GM12878 (cell line): Measurements from ENCODE around the gene AK8. TPM values are rescaled to one million over a fixed set of nuclear protein-coding genes. Genes with fewer than 3 reads are reported as not detected.

Source experiments
- ATAC-seq: fragments of 200-7000 bp; cut with Tn5 transposase; 3 replicates; pipeline ENCODE4 v1.9.1; 2020; ENCODE audit warnings: mild to moderate bottlenecking, moderate library complexity
- BruUV-seq: library from RNA; stranded (reverse); fragments of 400-500 nt; replicated peaks from 2 replicates; lab custom pipeline; 2021; lab: Mats Ljungman, UMichigan
- CTCF ChIA-PET: fragments of 300-600 bp; sonication (Branson Sonifier 250); formaldehyde crosslinking; extraction: SDS; loops from one replicate; lab custom pipeline; 2021; ENCODE audit warnings: inconsistent platforms; lab: Yijun Ruan, JAX
- POLR2A ChIA-PET: fragments of 350-600 bp; formaldehyde crosslinking; extraction: SDS; loops from one replicate; lab custom pipeline; 2021; ENCODE audit warnings: inconsistent platforms; lab: Charles Lee
- RAD21 ChIA-PET: fragments of 300-600 bp; sonication (Branson Sonifier 250); formaldehyde crosslinking; loops from one replicate; lab custom pipeline; 2023; ENCODE audit warnings: antibody characterized with exemption; ENCODE audit not compliant: unreplicated experiment; lab: Charles Lee
- SMC1A ChIA-PET: fragments of 300-600 bp; sonication (Branson Sonifier 250); formaldehyde crosslinking; loops from one replicate; lab custom pipeline; 2023; ENCODE audit not compliant: unreplicated experiment, uncharacterized antibody; lab: Charles Lee
- DNase-seq: peaks from one replicate; pipeline ENCODE4 v3.0.0-alpha.2; 2011; ENCODE audit warnings: low read depth, low spot score
- FAIRE-seq: peaks from 3 replicates; lab custom pipeline; 2011; peaks lifted over from hg19 to GRCh38; lab: Jason Lieb, UNC
- H2AFZ ChIP-seq: 2 replicates; pipeline ENCODE4 v1.6.0; 2011; ENCODE audit warnings: low read depth, low read length, control low read depth; ENCODE audit not compliant: control insufficient read depth
- H3K27ac ChIP-seq: 2 replicates; pipeline ENCODE4 v1.5.1; 2011; ENCODE audit warnings: control low read depth; ENCODE audit not compliant: control insufficient read depth, insufficient read depth
- H3K27me3 ChIP-seq, 2 experiments: replicated peaks in 1 of 2; 2 replicates each; pipeline versions ENCODE4 v1.6.0 to v1.6.1; 2011; ENCODE audit warnings: low read length in 1 of 2; ENCODE audit not compliant: control insufficient read depth in 2 of 2, insufficient read depth in 2 of 2
- H3K36me3 ChIP-seq, 2 experiments: 2 replicates each; pipeline ENCODE4 v1.5.1; 2011; ENCODE audit warnings: low read length in 1 of 2; ENCODE audit not compliant: control insufficient read depth in 2 of 2, insufficient read depth in 2 of 2
- H3K4me1 ChIP-seq: 2 replicates; pipeline ENCODE4 v1.6.1; 2011; ENCODE audit warnings: mild to moderate bottlenecking, low read length, moderate library complexity, mixed read lengths; ENCODE audit not compliant: control insufficient read depth, insufficient read depth
- H3K4me2 ChIP-seq: 2 replicates; pipeline ENCODE4 v1.6.0; 2011; ENCODE audit warnings: control low read depth; ENCODE audit not compliant: control insufficient read depth, insufficient read depth
- H3K4me3 ChIP-seq: fragments of 200-600 bp; sonication (generic); 2 replicates; pipeline ENCODE4 v1.5.1; 2016
- H3K79me2 ChIP-seq: 2 replicates; pipeline ENCODE4 v1.6.0; 2011; ENCODE audit warnings: low read length; ENCODE audit not compliant: control insufficient read depth, insufficient read depth
- H3K9ac ChIP-seq: 2 replicates; pipeline ENCODE4 v1.8.0; 2011; ENCODE audit warnings: low read length, control low read depth, mixed read lengths; ENCODE audit not compliant: control insufficient read depth, insufficient read depth
- H3K9me3 ChIP-seq: replicated peaks from 3 replicates; pipeline ENCODE4 v1.5.1; 2011; ENCODE audit warnings: mild to moderate bottlenecking, low read length; ENCODE audit not compliant: control insufficient read depth, insufficient read depth
- H4K20me1 ChIP-seq: 2 replicates; pipeline ENCODE4 v1.6.0; 2011; ENCODE audit not compliant: control insufficient read depth, insufficient read depth
- BACH1 ChIP-seq: fragments of 450-650 bp; IDR thresholded peaks from 2 replicates; pipeline ENCODE4 v1.6.1; 2017; ENCODE audit warnings: mild to moderate bottlenecking, borderline replicate concordance
- BCL11A ChIP-seq: IDR thresholded peaks from 2 replicates; pipeline ENCODE4 v1.6.1; 2011; ENCODE audit warnings: low read depth, low read length
- CBFB ChIP-seq: IDR thresholded peaks from 2 replicates; pipeline ENCODE4 v1.6.1; 2016; ENCODE audit warnings: antibody characterized with exemption, low read depth
- MYB ChIP-seq: fragments of 150-350 bp; IDR thresholded peaks from 2 replicates; pipeline ENCODE4 v1.6.1; 2014; ENCODE audit warnings: mild to moderate bottlenecking, low read depth, low read length, borderline replicate concordance
- SMARCA5 ChIP-seq: fragments of 450-650 bp; IDR thresholded peaks from 2 replicates; pipeline ENCODE4 v1.6.1; 2017; ENCODE audit warnings: mild to moderate bottlenecking
- SUPT20H ChIP-seq: IDR thresholded peaks from 2 replicates; pipeline ENCODE4 v1.6.1; 2011; ENCODE audit warnings: low read depth, mild to moderate bottlenecking, low read length, moderate library complexity, borderline replicate concordance; ENCODE audit not compliant: control insufficient read depth
- TBL1XR1 ChIP-seq: IDR thresholded peaks from 2 replicates; pipeline ENCODE4 v1.6.1; 2012; ENCODE audit warnings: low read depth, low read length, improper control_type of control experiment
- WRNIP1 ChIP-seq: IDR thresholded peaks from 2 replicates; pipeline ENCODE4 v1.6.1; 2011; ENCODE audit warnings: low read depth, low read length, improper control_type of control experiment, borderline replicate concordance
- YBX1 ChIP-seq: fragments of 450-650 bp; IDR thresholded peaks from 2 replicates; pipeline ENCODE4 v1.6.1; 2016; ENCODE audit warnings: antibody characterized with exemption
- ZNF622 ChIP-seq: fragments of 450-650 bp; IDR thresholded peaks from 2 replicates; pipeline ENCODE4 v1.6.1; 2017; ENCODE audit warnings: mild to moderate bottlenecking, inconsistent platforms
- WGBS: methylation state at CpG from one replicate; pipeline ENCODE4 v1.1.6; 2016; ENCODE audit warnings: low lambda C conversion rate; ENCODE audit not compliant: insufficient replicate concordance, insufficient coverage; ENCODE audit errors: missing lambda C conversion rate; 5-methylcytosine and 5-hydroxymethylcytosine counted together
- in situ Hi-C: fragments of 300-500 bp; cut with MboI; formaldehyde crosslinking; loops from 9 replicates; pipeline ENCODE4 v1.14.3; 2018; ENCODE audit warnings: mixed read lengths
- intact Hi-C: fragments of 100-400 bp; cut with micrococcal nuclease; formaldehyde crosslinking; loops from one replicate; pipeline ENCODE4 v1.14.2; 2022; ENCODE audit not compliant: unreplicated experiment
- polyA plus RNA-seq, 11 experiments: library from polyadenylated mRNA; depleted of rRNA in 4 of 11; unstranded in 6 of 11; stranded (reverse) in 5 of 11; fragments of >200 nt; fragmentation: Nextera tagmentation in 4 of 11; fragmentation: Illumina TruSeq in 1 of 11; extraction: Ambion mirVana in 4 of 11; extraction: Trizol in 1 of 11; gene quantifications; 1 replicate in 1 of 11; 2 replicates in 10 of 11; pipeline versions ENCODE4 v1.2.1 to v1.2.3, GENCODE V29; 2011 to 2016; ENCODE audit warnings: inconsistent platforms in 2 of 11, missing spikeins in 2 of 11, low read depth in 1 of 11
- total RNA-seq, 4 experiments: library from RNA; depleted of rRNA in 3 of 4; stranded (reverse); fragments of >200 nt in 3 of 4; fragmentation: Illumina TruSeq in 1 of 4; extraction: Trizol in 1 of 4; gene quantifications; 2 replicates each; pipeline versions ENCODE4 v1.2.1 to v1.2.3, GENCODE V29; 2013 to 2021
- TF ChIP-seq, protein P1 (sequence below): IDR thresholded peaks from 2 replicates; pipeline ENCODE4 v1.6.1; 2011; ENCODE audit warnings: borderline replicate concordance, low read depth, mild to moderate bottlenecking, moderate library complexity, low read length; ENCODE audit not compliant: insufficient read depth, poor library complexity, severe bottlenecking
- TF ChIP-seq, protein P2 (sequence below): fragments of 150-350 bp; IDR thresholded peaks from 2 replicates; pipeline ENCODE4 v1.6.1; 2014; ENCODE audit warnings: mild to moderate bottlenecking, low read depth, low read length
- TF ChIP-seq, protein P3 (sequence below): fragments of 450-650 bp; IDR thresholded peaks from 2 replicates; pipeline ENCODE4 v1.6.1; 2014; ENCODE audit warnings: mild to moderate bottlenecking
- TF ChIP-seq, protein P4 (sequence below): IDR thresholded peaks from 2 replicates; pipeline ENCODE4 v1.6.1; 2012; ENCODE audit warnings: low read depth, low read length, improper control_type of control experiment
- TF ChIP-seq, protein P5 (sequence below): fragments of 450-650 bp; IDR thresholded peaks from 2 replicates; pipeline ENCODE4 v1.6.1; 2017; ENCODE audit warnings: mild to moderate bottlenecking, moderate library complexity

The AK8 gene
- total and polyA plus RNA-seq, 10 of the 15 experiments (the other 5 are each of a cell fraction or from before 2014, with no cell fraction given), result 0.03 to 0.12 (median 0.06) TPM; not detected in 5

DNA sequence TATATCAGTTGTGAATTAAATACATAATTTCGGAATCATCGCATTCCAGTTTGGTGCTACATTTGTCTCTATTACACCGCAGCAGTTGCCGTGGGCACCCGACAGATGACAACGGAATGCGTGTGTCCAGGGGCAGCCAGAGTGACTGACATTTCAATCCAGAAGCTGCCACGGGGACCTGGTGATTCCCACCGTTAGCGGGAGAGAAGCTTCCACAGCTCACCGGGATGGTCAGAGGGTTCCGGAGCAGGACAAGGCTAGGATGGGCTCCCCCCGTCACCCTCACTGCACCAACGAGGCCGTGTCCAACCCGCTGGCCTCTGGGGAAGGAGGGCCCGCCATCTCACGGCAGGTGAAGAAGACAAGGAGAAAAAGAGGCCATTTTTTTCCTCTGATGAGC is 121.1 kb downstream of the AK8 start (continued):
- TF ChIP-seq, protein P1, sequence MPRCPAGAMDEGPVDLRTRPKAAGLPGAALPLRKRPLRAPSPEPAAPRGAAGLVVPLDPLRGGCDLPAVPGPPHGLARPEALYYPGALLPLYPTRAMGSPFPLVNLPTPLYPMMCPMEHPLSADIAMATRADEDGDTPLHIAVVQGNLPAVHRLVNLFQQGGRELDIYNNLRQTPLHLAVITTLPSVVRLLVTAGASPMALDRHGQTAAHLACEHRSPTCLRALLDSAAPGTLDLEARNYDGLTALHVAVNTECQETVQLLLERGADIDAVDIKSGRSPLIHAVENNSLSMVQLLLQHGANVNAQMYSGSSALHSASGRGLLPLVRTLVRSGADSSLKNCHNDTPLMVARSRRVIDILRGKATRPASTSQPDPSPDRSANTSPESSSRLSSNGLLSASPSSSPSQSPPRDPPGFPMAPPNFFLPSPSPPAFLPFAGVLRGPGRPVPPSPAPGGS, result no peak
- TF ChIP-seq, protein P2, sequence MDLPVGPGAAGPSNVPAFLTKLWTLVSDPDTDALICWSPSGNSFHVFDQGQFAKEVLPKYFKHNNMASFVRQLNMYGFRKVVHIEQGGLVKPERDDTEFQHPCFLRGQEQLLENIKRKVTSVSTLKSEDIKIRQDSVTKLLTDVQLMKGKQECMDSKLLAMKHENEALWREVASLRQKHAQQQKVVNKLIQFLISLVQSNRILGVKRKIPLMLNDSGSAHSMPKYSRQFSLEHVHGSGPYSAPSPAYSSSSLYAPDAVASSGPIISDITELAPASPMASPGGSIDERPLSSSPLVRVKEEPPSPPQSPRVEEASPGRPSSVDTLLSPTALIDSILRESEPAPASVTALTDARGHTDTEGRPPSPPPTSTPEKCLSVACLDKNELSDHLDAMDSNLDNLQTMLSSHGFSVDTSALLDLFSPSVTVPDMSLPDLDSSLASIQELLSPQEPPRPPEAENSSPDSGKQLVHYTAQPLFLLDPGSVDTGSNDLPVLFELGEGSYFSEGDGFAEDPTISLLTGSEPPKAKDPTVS, result no peak
- TF ChIP-seq, protein P3, sequence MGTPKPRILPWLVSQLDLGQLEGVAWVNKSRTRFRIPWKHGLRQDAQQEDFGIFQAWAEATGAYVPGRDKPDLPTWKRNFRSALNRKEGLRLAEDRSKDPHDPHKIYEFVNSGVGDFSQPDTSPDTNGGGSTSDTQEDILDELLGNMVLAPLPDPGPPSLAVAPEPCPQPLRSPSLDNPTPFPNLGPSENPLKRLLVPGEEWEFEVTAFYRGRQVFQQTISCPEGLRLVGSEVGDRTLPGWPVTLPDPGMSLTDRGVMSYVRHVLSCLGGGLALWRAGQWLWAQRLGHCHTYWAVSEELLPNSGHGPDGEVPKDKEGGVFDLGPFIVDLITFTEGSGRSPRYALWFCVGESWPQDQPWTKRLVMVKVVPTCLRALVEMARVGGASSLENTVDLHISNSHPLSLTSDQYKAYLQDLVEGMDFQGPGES, result no peak
- TF ChIP-seq YBX1, result no peak
- TF ChIP-seq, protein P4, sequence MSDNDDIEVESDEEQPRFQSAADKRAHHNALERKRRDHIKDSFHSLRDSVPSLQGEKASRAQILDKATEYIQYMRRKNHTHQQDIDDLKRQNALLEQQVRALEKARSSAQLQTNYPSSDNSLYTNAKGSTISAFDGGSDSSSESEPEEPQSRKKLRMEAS, result no peak

DNA sequence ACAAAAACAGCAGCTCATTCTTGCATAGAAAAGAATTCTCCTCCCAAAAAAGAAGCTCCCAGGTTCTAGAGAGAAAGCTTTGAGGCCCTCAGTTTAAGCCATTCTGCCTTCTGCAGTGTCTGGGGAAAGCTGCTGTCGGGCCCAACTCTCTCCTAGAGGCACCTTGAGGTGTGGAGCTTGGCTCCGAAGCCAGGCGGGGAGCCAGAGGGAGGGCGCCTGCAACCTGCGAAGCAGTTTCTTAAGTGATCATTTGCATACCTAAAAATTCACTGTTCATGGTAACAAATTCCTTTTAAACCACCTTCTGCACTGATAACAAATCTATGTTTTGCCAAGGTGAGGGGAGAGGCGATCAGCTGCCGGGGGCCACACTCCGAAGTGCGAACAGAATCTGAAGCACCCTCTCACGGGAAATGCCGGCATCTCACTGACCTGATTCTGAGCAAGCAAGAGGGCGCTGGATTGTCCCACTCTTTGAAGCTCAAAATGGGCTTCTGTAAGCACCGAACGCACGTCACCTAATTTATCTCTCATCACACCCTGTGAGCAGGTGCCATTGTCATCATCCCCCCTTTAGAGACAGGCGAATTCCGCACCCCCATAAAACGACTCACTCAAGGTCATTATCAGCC is 121.8 kb downstream of the AK8 start:
- no peak overlapping the region for H3K9ac ChIP-seq
- FAIRE-seq, result no peak
- no peak overlapping the region for H3K27ac ChIP-seq
- no peaks in the 10 kb centered on the region for H3K4me1 ChIP-seq
- ChIA-PET RAD21 (no interaction called here), CTCF (interaction anchor here (1.7 kb wide), 1 partner anchor 13 kb away, joined by 5 read pairs; no protein-coding TSS in a partner anchor), POLR2A (no interaction called here), SMC1A (interaction anchor here (1.1 kb wide), 1 partner anchor 280 kb away, joined by 3 read pairs; no protein-coding TSS in a partner anchor)
- no TSS peak for BruUV-seq
- no peak overlapping the region for H2AFZ ChIP-seq
- no peak for DNase-seq
- no peak overlapping the region for H3K4me3 ChIP-seq
- no peaks in the 10 kb centered on the region for H3K9me3 ChIP-seq
- no peaks in the 10 kb centered on the region for H4K20me1 ChIP-seq
- H3K4me2 ChIP-seq, result no peak overlapping the region
- in situ Hi-C loops, result no loop called here
- no peaks in the 10 kb centered on the region for H3K36me3 ChIP-seq
- WGBS, result 60% methylated on average over 18 of the region's 18 CpGs
- peaks cover 2% of the 10 kb centered on the region in 2 experiments; a peak in 1 of 4 replicates for H3K27me3 ChIP-seq
- intact Hi-C loops, result no loop called here
- ATAC-seq, result no peak
- no peaks in the 10 kb centered on the region for H3K79me2 ChIP-seq
- TF ChIP-seq BCL11A, result no peak
- no peak for TF ChIP-seq SMARCA5
- TF ChIP-seq CBFB, result no peak
- TF ChIP-seq ZNF622, result no peak
- TF ChIP-seq WRNIP1, result no peak
- no peak for TF ChIP-seq SUPT20H
- TF ChIP-seq MYB, result no peak
- no peak for TF ChIP-seq BACH1
- TF ChIP-seq TBL1XR1, result no peak
- TF ChIP-seq, protein P5, sequence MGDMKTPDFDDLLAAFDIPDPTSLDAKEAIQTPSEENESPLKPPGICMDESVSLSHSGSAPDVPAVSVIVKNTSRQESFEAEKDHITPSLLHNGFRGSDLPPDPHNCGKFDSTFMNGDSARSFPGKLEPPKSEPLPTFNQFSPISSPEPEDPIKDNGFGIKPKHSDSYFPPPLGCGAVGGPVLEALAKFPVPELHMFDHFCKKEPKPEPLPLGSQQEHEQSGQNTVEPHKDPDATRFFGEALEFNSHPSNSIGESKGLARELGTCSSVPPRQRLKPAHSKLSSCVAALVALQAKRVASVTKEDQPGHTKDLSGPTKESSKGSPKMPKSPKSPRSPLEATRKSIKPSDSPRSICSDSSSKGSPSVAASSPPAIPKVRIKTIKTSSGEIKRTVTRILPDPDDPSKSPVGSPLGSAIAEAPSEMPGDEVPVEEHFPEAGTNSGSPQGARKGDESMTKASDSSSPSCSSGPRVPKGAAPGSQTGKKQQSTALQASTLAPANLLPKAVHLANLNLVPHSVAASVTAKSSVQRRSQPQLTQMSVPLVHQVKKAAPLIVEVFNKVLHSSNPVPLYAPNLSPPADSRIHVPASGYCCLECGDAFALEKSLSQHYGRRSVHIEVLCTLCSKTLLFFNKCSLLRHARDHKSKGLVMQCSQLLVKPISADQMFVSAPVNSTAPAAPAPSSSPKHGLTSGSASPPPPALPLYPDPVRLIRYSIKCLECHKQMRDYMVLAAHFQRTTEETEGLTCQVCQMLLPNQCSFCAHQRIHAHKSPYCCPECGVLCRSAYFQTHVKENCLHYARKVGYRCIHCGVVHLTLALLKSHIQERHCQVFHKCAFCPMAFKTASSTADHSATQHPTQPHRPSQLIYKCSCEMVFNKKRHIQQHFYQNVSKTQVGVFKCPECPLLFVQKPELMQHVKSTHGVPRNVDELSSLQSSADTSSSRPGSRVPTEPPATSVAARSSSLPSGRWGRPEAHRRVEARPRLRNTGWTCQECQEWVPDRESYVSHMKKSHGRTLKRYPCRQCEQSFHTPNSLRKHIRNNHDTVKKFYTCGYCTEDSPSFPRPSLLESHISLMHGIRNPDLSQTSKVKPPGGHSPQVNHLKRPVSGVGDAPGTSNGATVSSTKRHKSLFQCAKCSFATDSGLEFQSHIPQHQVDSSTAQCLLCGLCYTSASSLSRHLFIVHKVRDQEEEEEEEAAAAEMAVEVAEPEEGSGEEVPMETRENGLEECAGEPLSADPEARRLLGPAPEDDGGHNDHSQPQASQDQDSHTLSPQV, result no peak
